Lung microvascular endothelial cell (primary cell): Measurements from ENCODE around the gene KCNT2. TPM values are rescaled to one million over a fixed set of nuclear protein-coding genes. Genes with fewer than 3 reads are reported as not detected.
A peak's percentile ranks its signal among the peaks of the same experiment; 100 is the strongest.
"Not testable (repeated sequence)": the region's sequence is repeated elsewhere in the genome, so short reads cannot be mapped to it uniquely, and the experiment has no call there.

Source experiments
- DNase-seq, 2 donors: peaks; one replicate each; pipeline versions ENCODE4 v3.0.0 to v3.0.0-alpha.2; 2010; ENCODE audit warnings: low read depth in 2 of 2
- total RNA-seq: library from RNA; depleted of rRNA; stranded (reverse); fragments of >200 nt; gene quantifications from 2 replicates; pipeline ENCODE4 v1.2.1, GENCODE V29; 2014

The KCNT2 gene
- total RNA-seq, 1 donor from 2014 or later, result under 0.01 TPM

DNA sequence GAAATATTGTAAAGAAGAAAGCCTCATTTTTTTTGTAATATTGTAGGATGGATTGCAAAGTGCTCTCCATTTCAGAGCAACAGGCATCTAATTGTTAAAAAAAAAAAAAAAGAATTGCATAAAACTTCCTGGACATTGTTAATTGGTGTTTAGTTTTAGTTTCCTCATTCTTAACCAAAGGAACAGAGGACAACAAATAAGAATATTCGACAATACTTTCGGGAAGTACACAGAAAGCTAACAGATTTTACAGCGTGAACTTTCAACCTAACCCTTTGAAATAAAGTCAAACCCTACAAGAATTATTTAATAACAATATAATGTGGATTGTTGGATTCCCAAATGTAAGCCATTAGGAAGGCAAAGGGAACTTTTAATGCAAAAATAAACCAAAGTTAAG, 284.4 kb downstream of the KCNT2 start:
- no peak for DNase-seq

DNA sequence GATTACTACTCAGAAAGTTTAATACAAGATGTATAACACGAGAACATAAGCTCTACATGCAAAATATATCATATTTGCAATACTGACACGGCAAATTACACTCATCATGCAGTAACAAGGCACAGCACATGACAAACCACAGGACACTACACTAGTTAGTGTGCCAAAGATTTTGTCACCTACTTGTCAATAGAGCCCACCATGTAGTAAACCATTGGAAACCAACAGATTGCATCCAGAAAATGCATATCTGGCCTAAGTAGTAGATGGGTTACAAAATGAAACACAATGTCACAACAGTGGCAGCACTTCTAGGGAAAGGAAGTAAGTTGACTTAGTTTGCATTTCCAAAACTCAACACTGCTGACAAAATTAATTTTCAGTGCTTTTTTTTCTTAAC, 288.9 kb downstream of the KCNT2 start:
- DNase-seq, result no peak

DNA sequence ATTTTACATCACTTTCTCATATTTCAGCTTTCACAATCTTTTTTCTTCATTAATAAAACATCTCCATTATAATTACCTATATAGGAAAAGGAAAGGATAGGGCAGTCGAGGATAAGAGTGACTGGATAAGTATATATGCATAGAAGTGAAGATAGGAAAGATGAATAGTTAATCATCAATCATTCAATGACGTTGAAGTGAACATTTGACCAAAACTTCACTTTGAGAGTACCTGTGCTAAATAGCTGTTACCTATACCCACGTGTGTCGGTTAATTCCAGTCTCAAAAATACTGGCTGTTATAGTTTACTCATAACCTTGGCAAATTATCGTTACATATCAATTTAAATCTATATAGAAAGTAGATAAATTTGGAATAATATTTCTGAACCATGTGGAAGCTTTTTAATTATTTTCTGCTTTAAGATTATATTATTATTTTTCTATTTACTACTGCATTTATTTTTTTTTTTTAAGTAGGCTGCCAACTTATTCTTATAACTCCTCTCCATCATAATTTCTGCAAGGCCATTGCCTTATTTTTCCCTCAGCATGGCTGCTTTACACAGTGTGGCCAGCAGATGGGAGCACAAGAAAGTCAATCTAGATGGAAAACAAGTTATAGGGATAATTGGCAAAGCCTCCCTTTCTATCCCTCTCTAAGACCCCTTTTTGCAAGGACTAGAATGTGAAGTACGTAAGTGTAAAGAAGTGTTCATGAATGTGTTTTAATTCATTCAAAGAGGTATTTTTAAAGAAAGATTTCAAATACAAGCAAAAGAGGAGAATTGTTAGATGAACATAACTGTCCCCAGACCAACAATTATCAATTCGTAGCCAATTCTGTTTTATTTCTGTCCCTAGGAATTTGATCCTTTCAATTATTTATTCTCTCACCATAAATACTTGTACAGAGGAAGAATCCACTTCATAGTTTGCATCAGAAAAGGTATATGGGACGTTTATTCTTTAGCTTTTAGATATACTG, 290.4 kb downstream of the KCNT2 start:
- DNase-seq, result peak; percentile 51 to 64

DNA sequence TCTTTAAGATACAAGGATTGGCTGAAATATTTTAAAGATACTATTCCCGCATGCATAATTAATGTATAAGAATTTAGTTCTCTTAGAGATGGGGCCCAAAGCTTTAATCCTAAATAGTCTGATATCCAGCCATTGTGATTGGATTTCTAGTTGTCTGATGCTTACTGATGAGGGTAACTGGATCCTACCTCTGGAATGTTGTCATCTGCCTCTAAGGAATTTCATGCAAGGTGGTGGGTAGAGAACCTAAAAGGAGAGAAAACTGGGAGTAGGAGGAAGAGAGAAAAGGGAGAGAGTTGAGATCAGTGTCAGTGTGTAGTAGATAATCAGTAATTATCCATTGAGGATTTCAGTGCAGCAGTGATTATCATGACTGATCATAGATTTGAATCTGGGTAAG, 295.5 kb downstream of the KCNT2 start:
- DNase-seq, result no peak

DNA sequence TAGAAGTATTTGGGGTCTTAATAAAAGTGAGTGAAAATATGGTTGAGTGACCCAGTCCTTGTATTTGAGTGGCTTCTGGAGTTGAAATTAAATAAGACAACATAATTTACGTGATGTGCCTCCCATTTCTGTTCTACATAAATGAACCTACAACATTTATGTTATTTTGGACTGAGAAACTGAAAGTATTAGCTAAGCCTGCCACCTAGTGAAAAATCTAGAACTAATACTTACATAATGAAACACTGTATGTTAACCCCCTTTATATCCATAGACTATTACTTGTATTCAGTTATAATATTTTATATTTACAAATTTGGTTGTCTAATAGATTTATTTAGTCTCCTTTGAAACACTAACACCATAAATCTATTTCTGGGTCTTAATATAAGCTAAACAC, 298.9 kb downstream of the KCNT2 start:
- DNase-seq, result peak; percentile 42 to 63

DNA sequence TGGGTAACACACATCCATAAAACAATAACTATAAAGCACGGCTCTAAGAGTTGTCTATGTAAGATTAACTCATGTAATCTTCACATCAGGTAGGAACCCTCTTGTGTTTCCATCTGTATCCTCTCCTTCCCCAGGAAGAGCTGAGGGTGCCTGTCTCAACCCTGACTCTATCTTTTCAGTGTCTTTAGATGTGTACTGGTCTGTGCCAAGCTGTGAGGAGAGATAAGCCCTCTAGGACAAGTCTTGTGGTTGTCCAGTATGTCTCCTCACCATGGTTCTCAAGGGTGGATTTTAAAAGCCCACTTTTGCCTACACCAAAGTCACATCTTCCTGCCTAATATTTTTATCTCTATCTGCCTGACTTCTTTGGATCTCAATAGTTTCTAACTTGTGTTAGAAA, 300.1 kb downstream of the KCNT2 start:
- no peak for DNase-seq

DNA sequence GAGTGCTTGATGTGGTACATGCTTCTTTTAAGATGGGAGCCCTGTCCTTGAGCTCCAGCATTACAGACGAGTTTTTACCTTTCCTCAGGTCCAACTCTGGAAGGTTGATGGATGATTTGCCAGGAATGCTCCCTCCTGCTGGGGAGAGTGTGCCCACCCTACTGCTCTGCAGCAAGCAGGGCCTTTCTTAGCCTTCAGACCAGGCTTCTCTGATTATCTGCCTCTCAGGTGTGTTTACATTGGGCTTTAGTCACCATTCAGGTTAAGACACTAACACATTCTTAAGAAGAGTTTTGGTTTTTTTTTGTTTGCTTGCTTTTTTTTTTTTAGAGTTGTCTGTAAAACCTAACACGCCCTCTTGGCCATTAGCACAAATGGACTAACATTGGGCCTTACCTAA, 301.8 kb downstream of the KCNT2 start:
- no peak for DNase-seq

DNA sequence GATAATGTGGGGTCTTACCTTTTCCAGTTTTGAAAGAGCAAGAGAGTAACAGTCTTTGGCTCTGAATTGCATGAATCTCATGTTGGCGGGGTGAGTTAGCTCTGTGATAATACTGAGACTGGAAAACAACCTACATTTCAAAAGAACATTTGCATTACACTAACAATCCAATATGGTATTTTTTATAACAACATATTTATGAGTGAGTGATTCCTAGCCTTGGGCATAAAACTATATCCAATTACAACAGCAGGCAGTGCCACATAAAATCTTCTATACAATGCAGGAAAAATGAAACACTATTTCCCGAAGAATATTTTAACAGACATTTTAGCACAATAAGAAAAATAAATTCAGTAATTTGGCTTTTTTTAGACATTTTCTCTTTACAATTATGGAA, 303.0 kb downstream of the KCNT2 start:
- DNase-seq, result no peak

DNA sequence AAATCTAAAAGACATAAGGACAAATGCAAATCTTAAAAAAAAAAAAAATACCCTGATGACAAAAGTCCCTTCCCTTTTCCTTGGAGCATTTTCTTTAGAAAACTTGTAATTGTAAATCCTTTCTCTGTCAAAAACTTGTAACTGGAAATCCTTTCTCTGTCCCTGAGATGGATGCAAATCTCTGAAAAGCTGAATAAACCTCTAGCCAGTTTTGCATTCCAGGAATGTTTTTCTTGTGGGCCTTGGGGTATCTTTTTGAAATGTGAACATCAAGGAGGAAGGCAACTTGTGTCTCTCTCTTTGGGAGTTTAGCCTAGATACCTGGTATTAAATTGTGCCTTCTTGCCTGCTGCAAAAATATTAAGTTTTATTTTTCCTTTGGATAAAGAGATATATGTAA, 305.3 kb downstream of the KCNT2 start:
- no peak for DNase-seq

DNA sequence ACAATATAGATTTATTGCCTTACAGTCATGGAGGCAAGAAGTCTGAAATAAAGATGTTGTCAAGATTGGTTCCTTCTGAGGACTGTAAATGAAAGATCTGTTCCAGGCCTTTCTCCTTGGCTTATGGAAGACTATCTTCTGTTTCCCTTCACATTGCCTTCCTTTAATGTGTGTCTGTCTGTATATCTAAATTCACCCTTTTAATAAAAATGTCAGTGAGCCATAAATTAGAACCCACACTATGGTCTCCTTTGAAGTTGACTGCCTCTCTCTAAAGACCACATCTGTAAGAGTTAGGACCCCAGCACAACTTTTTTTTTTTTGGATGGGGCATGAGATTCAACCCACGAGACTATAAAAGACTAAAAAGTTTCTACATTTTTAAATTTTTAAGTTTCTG, 305.8 kb downstream of the KCNT2 start:
- no peak for DNase-seq

DNA sequence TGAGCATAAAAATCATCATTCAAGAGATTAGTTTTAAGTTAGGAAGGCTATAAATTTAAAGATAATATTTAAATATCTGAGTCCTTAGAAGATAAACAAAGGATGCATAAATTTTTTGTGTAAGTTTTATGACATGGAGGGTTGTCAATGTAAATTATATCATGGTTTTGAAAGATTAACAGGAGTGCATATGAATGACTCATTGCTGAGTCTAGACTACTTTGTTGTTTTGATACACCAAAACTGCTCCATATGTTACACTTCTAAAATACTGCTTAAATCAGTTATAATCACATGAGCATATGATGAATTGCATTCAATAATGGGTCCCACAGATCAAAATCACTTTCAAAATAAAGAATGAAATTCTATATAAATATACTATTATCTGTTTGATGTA, 312.5 kb downstream of the KCNT2 start:
- no peak for DNase-seq

DNA sequence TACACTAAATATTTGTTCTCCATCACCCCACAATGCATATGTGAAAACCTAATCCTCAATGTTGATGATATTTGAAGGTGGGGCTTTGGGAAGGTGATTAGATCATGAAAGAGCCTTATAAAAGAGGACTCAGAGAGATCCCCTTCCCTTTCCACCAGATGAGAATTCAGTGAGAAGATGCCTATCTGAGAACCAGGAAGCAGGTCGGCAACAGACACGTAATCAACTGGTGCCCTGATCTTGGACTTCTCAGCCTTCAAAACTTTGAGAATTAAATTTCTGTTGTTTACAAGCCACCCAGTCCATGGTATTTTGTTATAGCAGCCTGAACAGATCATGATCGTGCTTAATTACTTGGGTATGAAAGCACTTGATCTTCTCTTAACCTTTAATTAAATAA, 329.4 kb downstream of the KCNT2 start:
- DNase-seq, result no peak

DNA sequence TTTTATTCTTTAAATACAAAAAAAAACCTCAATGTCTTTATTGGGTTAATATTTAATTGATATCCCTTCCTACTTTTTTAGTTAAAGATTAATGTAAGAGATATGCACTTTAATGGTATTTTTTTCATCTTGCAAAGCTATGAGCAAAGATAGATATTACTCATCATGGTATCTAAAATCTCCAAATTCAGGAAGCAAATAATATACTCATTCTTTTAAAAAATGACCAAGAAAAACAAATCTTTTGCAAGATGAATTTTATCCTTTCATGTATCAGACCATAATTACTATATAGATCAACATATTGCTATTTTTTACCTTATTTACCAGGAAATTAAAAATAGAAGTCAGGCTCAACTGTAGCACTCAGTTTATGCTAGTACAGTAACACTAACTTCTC, 330.4 kb downstream of the KCNT2 start:
- no peak for DNase-seq

DNA sequence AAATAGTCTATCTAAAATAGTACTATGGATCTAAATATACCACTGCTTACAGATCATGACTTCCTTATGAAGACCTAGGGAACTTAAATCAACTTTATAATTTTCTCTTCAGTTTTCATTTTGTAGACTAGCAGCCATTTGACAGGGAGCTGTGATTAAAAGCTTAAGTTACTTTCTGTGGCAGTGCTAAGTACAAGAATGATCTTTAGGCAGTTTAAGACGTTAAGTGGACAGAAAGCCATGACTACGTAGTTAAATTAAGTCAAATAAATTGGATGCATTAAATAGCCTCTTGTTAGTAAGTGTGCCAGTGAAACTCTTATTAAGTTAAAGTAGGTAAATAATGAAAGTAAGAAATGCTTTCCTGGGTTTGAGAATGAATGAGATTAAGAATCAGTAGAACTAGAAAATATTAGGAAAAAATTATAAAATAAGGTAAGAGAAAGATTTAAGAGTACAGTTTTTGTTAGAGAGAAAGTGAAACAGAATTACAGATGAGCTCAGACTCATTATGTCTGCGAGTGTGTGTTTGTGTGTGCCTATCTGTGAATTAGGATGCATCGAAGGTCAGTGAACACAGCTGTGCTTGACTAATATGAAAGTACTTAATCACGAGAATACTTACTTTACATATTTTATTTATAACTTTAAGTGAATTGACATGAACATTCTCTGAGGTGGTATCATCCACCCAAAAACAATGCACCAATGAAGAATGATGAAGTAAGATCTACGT, 336.9 kb downstream of the KCNT2 start:
- DNase-seq, result no peak

DNA sequence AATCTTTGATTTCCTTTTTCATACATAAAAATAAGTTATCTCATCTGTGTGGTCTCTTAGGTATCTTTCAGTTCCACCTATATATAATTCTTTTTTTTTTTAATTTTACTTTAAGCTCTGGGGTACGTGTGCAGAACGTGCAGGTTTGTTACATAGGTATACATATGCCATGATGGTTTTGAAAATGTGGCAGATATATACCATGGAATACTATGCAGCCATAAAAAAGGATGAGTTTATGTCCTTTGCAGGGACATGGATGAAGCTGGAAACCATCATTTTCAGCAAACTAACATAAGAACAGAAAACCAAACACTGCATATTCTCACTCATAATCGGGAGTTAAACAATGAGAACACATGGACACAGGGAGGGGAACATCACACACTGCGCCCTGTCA, 345.2 kb downstream of the KCNT2 start:
- not testable (repeated sequence) for DNase-seq

DNA sequence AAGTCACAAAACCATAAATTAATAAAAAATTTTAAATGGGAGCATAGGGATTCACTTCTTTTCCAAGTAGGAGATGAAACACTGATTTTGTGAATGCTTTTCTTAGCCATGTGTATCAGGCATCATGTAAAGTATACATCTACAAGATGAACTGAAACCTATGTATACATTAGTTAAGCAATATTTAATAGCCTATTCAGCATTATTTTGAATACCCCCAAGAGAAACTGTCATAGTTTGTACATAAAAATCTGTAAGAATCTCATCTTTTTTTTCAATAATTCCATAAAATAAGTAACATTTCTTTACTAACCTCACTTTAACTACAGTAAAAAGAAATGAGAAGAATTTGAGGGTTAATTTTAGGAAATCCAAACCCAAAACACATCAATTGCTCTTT, 348.0 kb downstream of the KCNT2 start:
- DNase-seq, result no peak

DNA sequence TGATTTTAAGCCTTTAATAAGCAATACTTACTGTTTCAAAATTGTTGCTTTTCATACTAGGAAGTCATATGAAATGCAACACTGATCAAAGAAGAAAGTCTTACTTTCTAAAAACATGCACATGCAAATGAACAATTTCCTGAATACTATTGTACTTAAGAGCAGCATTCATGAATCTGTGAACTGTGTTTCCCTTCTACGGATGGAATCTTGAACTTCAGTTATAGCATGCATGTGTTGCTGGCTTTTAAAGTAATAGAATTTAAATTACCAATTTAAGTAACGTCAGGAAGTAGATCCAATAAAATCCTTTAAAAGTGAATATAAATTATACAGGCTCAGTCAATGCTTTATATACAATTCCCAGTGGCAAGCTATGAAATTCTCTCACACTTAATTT, 348.9 kb downstream of the KCNT2 start:
- no peak for DNase-seq

DNA sequence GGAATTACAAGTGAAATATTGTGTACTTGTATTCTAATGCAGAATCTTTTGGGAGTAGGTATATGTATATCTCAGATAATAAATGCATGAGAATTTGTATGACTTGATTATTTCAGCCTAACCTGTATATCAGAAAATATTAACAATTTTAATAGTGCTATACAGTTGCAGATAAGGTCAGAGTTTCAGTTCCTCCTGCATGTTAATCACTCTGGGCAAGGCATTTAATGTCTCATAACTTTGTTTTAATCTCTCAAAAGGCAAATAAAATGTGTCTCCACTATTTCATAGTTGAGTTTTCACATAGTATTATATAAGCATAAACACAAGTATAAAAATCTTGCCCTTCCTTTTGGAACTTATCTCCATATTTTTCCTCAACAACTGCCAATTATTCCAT, 352.5 kb downstream of the KCNT2 start:
- DNase-seq, result no peak

DNA sequence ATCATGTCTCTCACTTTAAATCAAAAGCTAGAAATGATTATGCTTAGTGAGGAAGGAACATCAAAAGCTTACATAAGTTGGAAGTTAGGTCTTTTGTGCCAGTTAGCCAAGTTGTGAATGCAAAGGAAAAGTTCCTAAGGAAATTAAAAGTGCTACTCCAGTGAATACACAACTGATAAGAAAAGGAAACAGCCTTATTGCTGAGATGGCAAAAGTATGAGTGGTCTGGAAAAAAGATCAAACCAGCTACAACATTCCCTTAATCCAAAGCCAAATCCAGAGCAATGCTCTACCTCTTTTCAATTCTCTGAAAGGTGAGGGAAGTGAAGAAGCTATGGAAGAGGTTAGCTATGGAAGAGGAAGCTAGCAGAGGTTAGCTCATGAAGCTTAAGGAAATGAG, 378.7 kb downstream of the KCNT2 start:
- no peak for DNase-seq

DNA sequence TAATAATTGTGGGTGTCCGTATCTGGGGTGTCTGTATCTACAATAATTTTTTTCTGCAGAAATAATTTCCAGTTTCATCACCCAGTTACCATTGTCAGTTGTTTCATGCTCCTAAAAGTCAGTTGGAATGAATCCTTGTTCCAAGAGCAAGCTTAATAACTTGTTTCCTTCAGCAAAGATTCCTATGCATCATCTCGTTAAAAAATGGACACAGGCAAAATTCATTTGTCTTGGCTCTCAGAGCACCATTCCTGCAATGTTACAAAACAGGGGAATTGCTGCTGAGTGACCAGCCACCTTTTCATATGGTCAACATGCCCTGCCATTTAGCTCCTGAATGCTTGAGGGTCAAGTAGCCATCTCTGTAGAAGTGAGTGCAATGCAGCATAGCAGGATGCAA, 393.4 kb downstream of the KCNT2 start:
- DNase-seq, result no peak

DNA sequence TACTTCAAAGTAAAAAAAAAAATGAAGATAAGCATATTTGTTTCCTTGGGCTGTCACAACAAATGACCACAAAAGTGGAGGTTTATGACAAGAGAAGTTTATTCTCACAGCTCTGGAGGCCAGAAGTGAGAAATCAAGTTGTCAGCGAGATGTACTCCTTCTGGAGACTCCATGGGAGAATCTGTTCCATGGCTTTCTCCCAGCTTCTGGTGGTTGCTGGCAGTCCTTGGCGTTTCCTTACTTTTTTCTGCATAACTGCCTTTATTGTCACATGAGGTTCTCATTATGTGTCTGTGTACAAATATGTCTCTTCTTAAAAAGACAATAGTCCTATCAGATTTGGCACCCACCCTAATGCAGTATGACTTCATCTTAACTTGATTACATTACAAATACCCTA, 398.3 kb downstream of the KCNT2 start:
- no peak for DNase-seq

DNA sequence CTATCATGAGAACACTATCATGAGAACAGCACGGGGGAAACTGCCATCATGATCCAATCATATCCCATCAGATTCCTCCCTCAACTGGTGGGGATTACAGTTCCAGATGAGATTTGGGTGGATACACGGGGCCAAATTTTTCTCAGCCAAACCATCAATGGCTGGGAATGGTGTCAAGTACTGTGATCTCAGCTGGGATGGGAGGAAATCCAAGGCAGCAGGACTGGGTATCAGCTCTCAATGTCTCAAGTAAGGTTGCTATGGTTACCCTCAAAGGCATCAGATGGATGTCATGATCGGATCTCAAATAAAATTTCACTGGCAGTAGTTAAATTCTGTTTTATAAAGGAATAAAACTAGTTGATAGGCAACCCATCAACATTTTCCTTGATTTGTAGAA, 399.0 kb downstream of the KCNT2 start:
- DNase-seq, result no peak
